Trophoblast cell (in vitro differentiated cells and primary cell): ENCODE results near the gene REX1BD.

Experiments used
- DNase-seq, 2 donors: peaks; one replicate each; pipeline ENCODE4 v3.0.0-alpha.2; 2016
- H2AFZ ChIP-seq: 2 replicates; pipeline ENCODE4 v1.6.1; 2013; ENCODE audit warnings: low read length, moderate library complexity, mild to moderate bottlenecking; ENCODE audit not compliant: insufficient read depth, poor library complexity
- H2AK5ac ChIP-seq: 2 replicates; pipeline ENCODE4 v1.6.1; 2013; ENCODE audit warnings: mild to moderate bottlenecking, low read length
- H2BK120ac ChIP-seq: 2 replicates; pipeline ENCODE4 v1.6.1; 2013; ENCODE audit warnings: low read length, mild to moderate bottlenecking, moderate library complexity; ENCODE audit not compliant: insufficient read depth, poor library complexity
- H2BK12ac ChIP-seq: 2 replicates; pipeline ENCODE4 v1.6.1; 2013; ENCODE audit warnings: mild to moderate bottlenecking, low read length, moderate library complexity
- H2BK5ac ChIP-seq: 2 replicates; pipeline ENCODE4 v1.6.1; 2013; ENCODE audit warnings: low read length, low read depth, moderate library complexity, mild to moderate bottlenecking; ENCODE audit not compliant: poor library complexity
- H3K14ac ChIP-seq: 2 replicates; pipeline ENCODE4 v1.6.1; 2013; ENCODE audit warnings: mild to moderate bottlenecking, low read length
- H3K18ac ChIP-seq: 2 replicates; pipeline ENCODE4 v1.6.1; 2013; ENCODE audit warnings: mild to moderate bottlenecking, low read length
- H3K23ac ChIP-seq: 2 replicates; pipeline ENCODE4 v1.6.1; 2013; ENCODE audit warnings: low read length
- H3K27ac ChIP-seq: 2 replicates; pipeline ENCODE4 v1.5.1; 2013; ENCODE audit warnings: low read depth, mild to moderate bottlenecking, inconsistent platforms, low read length, moderate library complexity
- H3K27me3 ChIP-seq: 2 replicates; pipeline ENCODE4 v1.6.1; 2013; ENCODE audit warnings: inconsistent platforms, mild to moderate bottlenecking, low read length, moderate library complexity; ENCODE audit not compliant: insufficient read depth
- H3K36me3 ChIP-seq, 2 experiments: 1 replicate in 1 of 2; 2 replicates in 1 of 2; pipeline ENCODE4 v1.6.1; 2013; ENCODE audit warnings: low read length in 2 of 2, mild to moderate bottlenecking in 2 of 2, moderate library complexity in 1 of 2; ENCODE audit not compliant: insufficient read depth in 2 of 2, control insufficient read depth in 1 of 2
- H3K4ac ChIP-seq: 2 replicates; pipeline ENCODE4 v1.6.1; 2013; ENCODE audit warnings: low read depth, mild to moderate bottlenecking, low read length, moderate library complexity
- H3K4me1 ChIP-seq, 2 experiments: 1 replicate in 1 of 2; 2 replicates in 1 of 2; pipeline ENCODE4 v1.6.1; 2013; ENCODE audit warnings: low read length in 2 of 2, mild to moderate bottlenecking in 2 of 2, moderate library complexity in 1 of 2; ENCODE audit not compliant: insufficient read depth in 2 of 2, control insufficient read depth in 1 of 2
- H3K4me2 ChIP-seq: 2 replicates; pipeline ENCODE4 v1.6.1; 2013; ENCODE audit warnings: inconsistent platforms, mild to moderate bottlenecking, low read length, moderate library complexity
- H3K4me3 ChIP-seq: 2 replicates; pipeline ENCODE4 v1.5.1; 2013; ENCODE audit warnings: mild to moderate bottlenecking, low read depth, low read length, inconsistent platforms
- H3K79me1 ChIP-seq: one replicate; pipeline ENCODE4 v1.6.1; 2013; ENCODE audit warnings: low read length
- H3K79me2 ChIP-seq: 2 replicates; pipeline ENCODE4 v1.6.1; 2013; ENCODE audit warnings: low read length, mild to moderate bottlenecking; ENCODE audit not compliant: control insufficient read depth, insufficient read depth, poor library complexity
- H3K9ac ChIP-seq: 2 replicates; pipeline ENCODE4 v1.6.1; 2013; ENCODE audit warnings: mild to moderate bottlenecking, low read length
- H3K9me3 ChIP-seq: 2 replicates; pipeline ENCODE4 v1.6.1; 2013; ENCODE audit warnings: low read depth, mild to moderate bottlenecking, control low read depth, inconsistent platforms, low read length; ENCODE audit not compliant: insufficient read depth
- H4K12ac ChIP-seq: 2 replicates; pipeline ENCODE4 v1.6.1; 2013; ENCODE audit warnings: low read depth, mild to moderate bottlenecking, low read length, moderate library complexity
- H4K8ac ChIP-seq: 2 replicates; pipeline ENCODE4 v1.6.1; 2013; ENCODE audit warnings: low read depth, mild to moderate bottlenecking, low read length, moderate library complexity
- H4K91ac ChIP-seq: one replicate; pipeline ENCODE4 v1.6.1; 2013; ENCODE audit warnings: low read depth, mild to moderate bottlenecking, low read length, moderate library complexity
- WGBS: extraction: QIAGEN DNeasy Blood & Tissue Kit; methylation state at CpG from one replicate; pipeline ENCODE4 v1.1.7; 2013; ENCODE audit warnings: missing lambda C conversion rate; ENCODE audit not compliant: insufficient read length, insufficient coverage; ENCODE audit errors: extremely low coverage; 5-methylcytosine and 5-hydroxymethylcytosine counted together

Gene REX1BD

GRCh38 chr19:18559685-18560084 is 28.9 kb upstream of the REX1BD start:
- H4K8ac ChIP-seq: no peak overlapping the region
- no peak overlapping the region for H3K4me2 ChIP-seq
- H2BK12ac ChIP-seq: no peak overlapping the region
- H3K27me3 ChIP-seq: no peaks in the 10 kb centered on the region
- H2BK120ac ChIP-seq: no peak overlapping the region
- no peak overlapping the region for H2BK5ac ChIP-seq
- peaks cover 0 to 9% of the 10 kb centered on the region in 2 experiments for H3K4me1 ChIP-seq
- no CpG with 5 or more reads among the region's 5 CpGs for WGBS
- no peak overlapping the region for H4K91ac ChIP-seq
- H3K4me3 ChIP-seq: no peak overlapping the region
- no peak for DNase-seq
- no peak overlapping the region for H4K12ac ChIP-seq
- no peak overlapping the region for H2AK5ac ChIP-seq
- H3K18ac ChIP-seq: no peak overlapping the region
- no peak overlapping the region for H3K23ac ChIP-seq
- H3K9ac ChIP-seq: no peak overlapping the region
- H3K27ac ChIP-seq: no peak overlapping the region
- peaks cover 29 to 32% of the 10 kb centered on the region in 2 experiments for H3K36me3 ChIP-seq
- H3K9me3 ChIP-seq: no peaks in the 10 kb centered on the region
- H3K79me1 ChIP-seq: peaks cover 6% of the 10 kb centered on the region
- no peak overlapping the region for H3K14ac ChIP-seq
- peak overlapping the region; percentile 66 for H3K4ac ChIP-seq
- peaks cover 9% of the 10 kb centered on the region for H3K79me2 ChIP-seq
- H2AFZ ChIP-seq: no peak overlapping the region

- Histone ChIP-seq H3K23ac (no peak overlapping the region), H3K27ac (no peak overlapping the region), H3K9ac (peak overlapping the region; percentile 36), H3K4me2 (no peak overlapping the region), H4K91ac (no peak overlapping the region), H3K36me3 (peaks cover 51 to 53% of the 10 kb centered on the region in 2 experiments), H2AK5ac (no peak overlapping the region), H4K8ac (no peak overlapping the region), H3K79me1 (peaks cover 6% of the 10 kb centered on the region), H3K18ac (peak overlapping the region; percentile 56), H2BK5ac (no peak overlapping the region), H3K14ac (no peak overlapping the region), H3K4ac (no peak overlapping the region), H2BK120ac (no peak overlapping the region), H2AFZ (no peak overlapping the region), H3K4me3 (no peak overlapping the region), H4K12ac (no peak overlapping the region), H3K9me3 (no peaks in the 10 kb centered on the region), H3K4me1 (peaks cover 0 to 9% of the 10 kb centered on the region in 2 experiments), H3K79me2 (peaks cover 9% of the 10 kb centered on the region), H3K27me3 (no peaks in the 10 kb centered on the region), H2BK12ac (no peak overlapping the region)
- no CpG with 5 or more reads among the region's 14 CpGs for WGBS
- no peak for DNase-seq
These were observed 26.5 kb upstream of the REX1BD start for GRCh38 chr19:18562086-18562485.

GRCh38 chr19:18566953-18567352 is 21.6 kb upstream of the REX1BD start:
- H4K8ac ChIP-seq: no peak overlapping the region
- WGBS: no CpG with 5 or more reads among the region's 8 CpGs

GRCh38 chr19:18568367-18568766 is 20.2 kb upstream of the REX1BD start:
- no CpG with 5 or more reads among the region's 15 CpGs for WGBS
- no peak overlapping the region for H2BK12ac ChIP-seq

More at GRCh38 chr19:18566953-18567352, 21.6 kb upstream of the REX1BD start:
- H3K4me3 ChIP-seq: no peak overlapping the region
- no peak overlapping the region for H4K12ac ChIP-seq
- peaks cover 3% of the 10 kb centered on the region for H3K79me1 ChIP-seq
- no peak overlapping the region for H3K27ac ChIP-seq
- no peak overlapping the region for H3K18ac ChIP-seq
- H3K36me3 ChIP-seq: peaks cover 67 to 68% of the 10 kb centered on the region in 2 experiments
- H3K27me3 ChIP-seq: no peaks in the 10 kb centered on the region
- H3K14ac ChIP-seq: no peak overlapping the region
- no peak overlapping the region for H3K23ac ChIP-seq
- no peaks in the 10 kb centered on the region for H3K4me1 ChIP-seq
- H3K9ac ChIP-seq: no peak overlapping the region
- no peak overlapping the region for H4K91ac ChIP-seq
- no peak overlapping the region for H2AFZ ChIP-seq
- H2AK5ac ChIP-seq: no peak overlapping the region
- no peak overlapping the region for H3K4ac ChIP-seq
- peaks cover 3% of the 10 kb centered on the region for H3K79me2 ChIP-seq
- H3K9me3 ChIP-seq: no peaks in the 10 kb centered on the region
- DNase-seq: no peak
- H3K4me2 ChIP-seq: no peak overlapping the region
- H2BK12ac ChIP-seq: no peak overlapping the region
- H2BK5ac ChIP-seq: no peak overlapping the region
- H2BK120ac ChIP-seq: no peak overlapping the region

More at GRCh38 chr19:18568367-18568766, 20.2 kb upstream of the REX1BD start:
- DNase-seq: no peak
- Histone ChIP-seq H4K12ac (no peak overlapping the region), H4K91ac (no peak overlapping the region), H3K4me3 (no peak overlapping the region), H3K36me3 (peaks cover 63 to 65% of the 10 kb centered on the region in 2 experiments), H2BK5ac (no peak overlapping the region), H2AFZ (no peak overlapping the region), H3K79me2 (peaks cover 12% of the 10 kb centered on the region), H3K9me3 (peaks cover 1% of the 10 kb centered on the region), H3K23ac (no peak overlapping the region), H2AK5ac (no peak overlapping the region), H3K27me3 (no peaks in the 10 kb centered on the region), H3K18ac (no peak overlapping the region), H3K27ac (no peak overlapping the region), H2BK120ac (no peak overlapping the region), H3K4me1 (peaks cover 8 to 9% of the 10 kb centered on the region in 2 experiments), H4K8ac (no peak overlapping the region), H3K14ac (no peak overlapping the region), H3K4ac (no peak overlapping the region), H3K79me1 (peaks cover 3% of the 10 kb centered on the region), H3K4me2 (no peak overlapping the region), H3K9ac (no peak overlapping the region)
